K562 (cell line): ENCODE results near the gene ZBTB2. TPM values are rescaled to one million over a fixed set of nuclear protein-coding genes. Genes with fewer than 3 reads are reported as not detected.

ENCODE experiments used
- ATF3 ChIP-seq, 2 experiments: fragments of 450-650 bp in 1 of 2; sonication (generic) in 1 of 2; formaldehyde crosslinking in 1 of 2; IDR thresholded peaks in 1 of 2; conservative IDR thresholded peaks in 1 of 2; 2 replicates each; pipeline versions ENCODE4 v1.6.1 to v1.8.1; 2016 to 2023; ENCODE audit warnings: mild to moderate bottlenecking in 2 of 2, moderate library complexity in 2 of 2, inconsistent platforms in 1 of 2, missing genetic modification reagents in 1 of 2
- ATF4 ChIP-seq: fragments of 450-650 bp; formaldehyde crosslinking; IDR thresholded peaks from 2 replicates; pipeline ENCODE4 v1.4.0; 2022; ENCODE audit warnings: mild to moderate bottlenecking, moderate library complexity
- CAMTA2 ChIP-seq: fragments of 250-450 bp; sonication (Bioruptor Pico); conservative IDR thresholded peaks from 2 replicates; pipeline ENCODE4 v1.5.1; 2022
- CREB3 ChIP-seq: fragments of 450-650 bp; conservative IDR thresholded peaks from 2 replicates; pipeline ENCODE4 v1.6.1; 2016; ENCODE audit warnings: missing genetic modification characterization, low read depth, mild to moderate bottlenecking, missing compliant biosample characterization, moderate library complexity
- DNMT1 ChIP-seq: fragments of 450-650 bp; IDR thresholded peaks from 2 replicates; pipeline ENCODE4 v1.6.1; 2016; ENCODE audit warnings: antibody characterized with exemption, mild to moderate bottlenecking
- E2F3 ChIP-seq: fragments of 250-450 bp; sonication (Bioruptor Pico); IDR thresholded peaks from 2 replicates; pipeline ENCODE4 v1.4.0; 2020; ENCODE audit warnings: mild to moderate bottlenecking
- FOXJ3 ChIP-seq: sonication (generic); formaldehyde crosslinking; IDR thresholded peaks from 2 replicates; pipeline ENCODE4 v1.4.0; 2020; ENCODE audit warnings: mild to moderate bottlenecking, missing genetic modification reagents
- HMBOX1 ChIP-seq: sonication (generic); IDR thresholded peaks from 2 replicates; pipeline ENCODE4 v1.6.1; 2016
- HNRNPK ChIP-seq: fragments of 200-400 bp; formaldehyde crosslinking; IDR thresholded peaks from one replicate; pipeline ENCODE4 v1.6.1; 2018; ENCODE audit warnings: mild to moderate bottlenecking, low read depth, low read length; ENCODE audit not compliant: poor library complexity, severe bottlenecking
- KAT8 ChIP-seq: fragments of 450-650 bp; IDR thresholded peaks from 2 replicates; pipeline ENCODE4 v1.6.1; 2016; ENCODE audit warnings: low read depth, mild to moderate bottlenecking
- LARP7 ChIP-seq: fragments of 450-650 bp; IDR thresholded peaks from 2 replicates; pipeline ENCODE4 v1.6.1; 2016
- MYNN ChIP-seq, 2 experiments: sonication (generic); formaldehyde crosslinking in 1 of 2; IDR thresholded peaks; 2 replicates each; pipeline versions ENCODE4 v1.5.0 to v1.6.1; 2016 to 2020; ENCODE audit warnings: antibody characterized with exemption in 1 of 2, missing genetic modification reagents in 1 of 2
- NFE2 ChIP-seq: IDR thresholded peaks from 2 replicates; pipeline ENCODE4 v1.6.1; 2014; ENCODE audit warnings: antibody characterized with exemption, low read depth
- RBM15 ChIP-seq: fragments of 200-400 bp; formaldehyde crosslinking; IDR thresholded peaks from 2 replicates; pipeline ENCODE4 v1.6.1; 2018; ENCODE audit warnings: mild to moderate bottlenecking, low read length, moderate library complexity; ENCODE audit not compliant: insufficient read depth
- SLC30A9 ChIP-seq: fragments of 250-450 bp; sonication (Bioruptor Pico); IDR thresholded peaks from 2 replicates; pipeline ENCODE4 v1.8.0; 2022; ENCODE audit warnings: mild to moderate bottlenecking, moderate library complexity
- SMARCB1 ChIP-seq: IDR thresholded peaks from 2 replicates; pipeline ENCODE4 v1.6.1; 2011; ENCODE audit warnings: improper control_type of control experiment, low read depth; ENCODE audit not compliant: insufficient read length
- TCF15 ChIP-seq: fragments of 250-450 bp; sonication (Bioruptor Pico); IDR thresholded peaks from 2 replicates; pipeline ENCODE4 v1.8.0; 2022; ENCODE audit warnings: moderate library complexity, mild to moderate bottlenecking, inconsistent platforms
- XRCC5 ChIP-seq: fragments of 200-400 bp; formaldehyde crosslinking; IDR thresholded peaks from 2 replicates; pipeline ENCODE4 v1.6.1; 2017; ENCODE audit warnings: low read depth, mild to moderate bottlenecking, low read length
- ZC3H11A ChIP-seq: IDR thresholded peaks from 2 replicates; pipeline ENCODE4 v1.6.1; 2012; ENCODE audit warnings: low read depth, low read length, improper control_type of control experiment
- ZHX1 ChIP-seq: fragments of 150-350 bp; conservative IDR thresholded peaks from 2 replicates; pipeline ENCODE4 v1.6.1; 2014; ENCODE audit warnings: low read length
- ZSCAN29 ChIP-seq: fragments of 450-650 bp; IDR thresholded peaks from 2 replicates; pipeline ENCODE4 v1.6.1; 2017
- ZSCAN32 ChIP-seq: fragments of 450-650 bp; formaldehyde crosslinking; IDR thresholded peaks from 2 replicates; pipeline ENCODE4 v1.4.0; 2020; ENCODE audit warnings: mild to moderate bottlenecking, moderate library complexity
- polyA plus RNA-seq, 8 experiments: library from polyadenylated mRNA; depleted of rRNA in 4 of 8; stranded (reverse) in 5 of 8; unstranded in 3 of 8; fragments of >200 nt; fragmentation: Nextera tagmentation in 2 of 8; fragmentation: Illumina TruSeq in 1 of 8; extraction: Ambion mirVana in 2 of 8; extraction: Trizol in 1 of 8; gene quantifications; 2 replicates each; pipeline versions ENCODE4 v1.2.1 to v1.2.3, GENCODE V29; 2011 to 2014; ENCODE audit warnings: inconsistent platforms in 1 of 8, missing spikeins in 1 of 8
- total RNA-seq, 7 experiments: library from RNA; depleted of rRNA in 6 of 7; stranded (reverse); fragments of >200 nt in 6 of 7; fragmentation: Illumina TruSeq in 2 of 7; extraction: Trizol in 2 of 7; gene quantifications; 2 replicates each; pipeline versions ENCODE4 v1.2.1 to v1.2.3, GENCODE V29; 2011 to 2021; ENCODE audit warnings: low replicate concordance in 1 of 7

ZBTB2 gene
- total and polyA plus RNA-seq, 9 of the 15 experiments (the other 6 are each of a cell fraction or from before 2014, with no cell fraction given), result 5.1 to 26.2 (median 16.4) TPM

GRCh38 chr6:151390851-151391470 lies 398 bp downstream of the ZBTB2 start (continued):
- no peak for TF ChIP-seq RBM15
- no peak for TF ChIP-seq NFE2
- no peak for TF ChIP-seq XRCC5
- no peak for TF ChIP-seq CAMTA2 (CRISPR knock-in tag)
- TF ChIP-seq ZHX1, result no peak
- no peak for TF ChIP-seq DNMT1
- TF ChIP-seq MYNN (IDR thresholded peaks at IDR 0.05), result no peak
- no peak for TF ChIP-seq MYNN (CRISPR knock-in tag; IDR thresholded peaks at IDR 0.05)
- TF ChIP-seq ATF3 (IDR thresholded peaks at IDR 0.05), result no peak
- TF ChIP-seq ATF3 (CRISPR knock-in tag; conservative IDR thresholded peaks at IDR 0.05), result no peak
- TF ChIP-seq TCF15 (CRISPR knock-in tag), result no peak
- no peak for TF ChIP-seq LARP7
- no peak for TF ChIP-seq ATF4
- TF ChIP-seq ZSCAN32, result peak; percentile 47; the same call in 1 of the 2 replicates
- TF ChIP-seq FOXJ3, result no peak
- no peak for TF ChIP-seq CREB3 (tag)
- TF ChIP-seq ZC3H11A, result no peak
- no peak for TF ChIP-seq SLC30A9
- TF ChIP-seq E2F3 (CRISPR knock-in tag), result peak; percentile 54; the same call in 1 of the 2 replicates
- TF ChIP-seq KAT8, result no peak
- no peak for TF ChIP-seq SMARCB1
- peak; percentile 99 for TF ChIP-seq HNRNPK
- 0 out of 2 replicates have a peak, but pooled peaks have one; percentile 48 for TF ChIP-seq ZSCAN29
- TF ChIP-seq HMBOX1, result no peak
